Measurements from ENCODE around the gene KIF24. TPM values are rescaled to one million over a fixed set of nuclear protein-coding genes. Genes with fewer than 3 reads are reported as not detected.
"Not testable (repeated sequence)": the region's sequence is repeated elsewhere in the genome, so short reads cannot be mapped to it uniquely, and the experiment has no call there.

KIF24 gene
- total RNA-seq, 1 donor from 2014 or later, result 0.26 TPM

GRCh38 chr9:34365282-34365681 is 36.2 kb upstream of the KIF24 start:
- FAIRE-seq, result no peak
- Histone ChIP-seq H3K36me3 (ENCODE audit: control insufficient read depth, insufficient read depth, low read length) (peaks cover 2% of the 10 kb centered on the region), H3K27me3 (ENCODE audit: control insufficient read depth, insufficient read depth, low read length) (no peaks in the 10 kb centered on the region), H3K4me3 (ENCODE audit: low read depth, low read length) (no peak overlapping the region)
- TF ChIP-seq CTCF (IDR thresholded peaks at IDR 0.05; ENCODE audit: insufficient read depth, low read length, severe bottlenecking), result no peak
- DNase-seq (ENCODE audit: low read depth), result no peak

GRCh38 chr9:34363619-34364351 is 34.7 kb upstream of the KIF24 start:
- DNase-seq (ENCODE audit: low read depth) (no peak), FAIRE-seq (no peak)
- no peak for TF ChIP-seq CTCF (IDR thresholded peaks at IDR 0.05; ENCODE audit: insufficient read depth, low read length, severe bottlenecking)
- Histone ChIP-seq H3K36me3 (ENCODE audit: control insufficient read depth, insufficient read depth, low read length) (no peaks in the 10 kb centered on the region), H3K27me3 (ENCODE audit: control insufficient read depth, insufficient read depth, low read length) (no peaks in the 10 kb centered on the region), H3K4me3 (ENCODE audit: low read depth, low read length) (no peak overlapping the region)

GRCh38 chr9:34362614-34363214 is 33.6 kb upstream of the KIF24 start:
- DNase-seq (ENCODE audit: low read depth) (no peak), FAIRE-seq (no peak)

GRCh38 chr9:34352957-34353356 is 23.9 kb upstream of the KIF24 start:
- H3K27me3 ChIP-seq (ENCODE audit: control insufficient read depth, insufficient read depth, low read length); H3K4me3 ChIP-seq (ENCODE audit: low read depth, low read length); DNase-seq (ENCODE audit: low read depth); H3K36me3 ChIP-seq (ENCODE audit: control insufficient read depth, insufficient read depth, low read length); FAIRE-seq: not testable (repeated sequence)

More at GRCh38 chr9:34362614-34363214, 33.6 kb upstream of the KIF24 start:
- Histone ChIP-seq H3K36me3 (ENCODE audit: control insufficient read depth, insufficient read depth, low read length) (no peaks in the 10 kb centered on the region), H3K27me3 (ENCODE audit: control insufficient read depth, insufficient read depth, low read length) (no peaks in the 10 kb centered on the region), H3K4me3 (ENCODE audit: low read depth, low read length) (no peak overlapping the region)
- no peak for TF ChIP-seq CTCF (IDR thresholded peaks at IDR 0.05; ENCODE audit: insufficient read depth, low read length, severe bottlenecking)

- not testable (repeated sequence) for H3K4me3 ChIP-seq (ENCODE audit: low read depth, low read length); H3K36me3 ChIP-seq (ENCODE audit: control insufficient read depth, insufficient read depth, low read length); DNase-seq (ENCODE audit: low read depth); FAIRE-seq; H3K27me3 ChIP-seq (ENCODE audit: control insufficient read depth, insufficient read depth, low read length)
Observed at GRCh38 chr9:34352122-34352652, 23.1 kb upstream of the KIF24 start.

- no peaks in the 10 kb centered on the region for H3K27me3 ChIP-seq (ENCODE audit: control insufficient read depth, insufficient read depth, low read length)
- DNase-seq (ENCODE audit: low read depth), result no peak
- no peak overlapping the region for H3K4me3 ChIP-seq (ENCODE audit: low read depth, low read length)
- H3K36me3 ChIP-seq (ENCODE audit: control insufficient read depth, insufficient read depth, low read length), result no peaks in the 10 kb centered on the region
- TF ChIP-seq CTCF (IDR thresholded peaks at IDR 0.05; ENCODE audit: insufficient read depth, low read length, severe bottlenecking), result no peak
- FAIRE-seq, result no peak
Observed at GRCh38 chr9:34349324-34349723, 20.3 kb upstream of the KIF24 start.

Data from bronchial epithelial cell (primary cell).